C4-2B (cell line): Measurements from ENCODE around the gene DKK3.

Experiments
- CTCF ChIP-seq: fragments of 450-650 bp; conservative IDR thresholded peaks from 2 replicates; pipeline ENCODE4 v1.5.1; 2017; ENCODE audit warnings: mild to moderate bottlenecking
- ZFX ChIP-seq: fragments of 450-650 bp; IDR thresholded peaks from 2 replicates; pipeline ENCODE4 v1.6.1; 2017

DNA sequence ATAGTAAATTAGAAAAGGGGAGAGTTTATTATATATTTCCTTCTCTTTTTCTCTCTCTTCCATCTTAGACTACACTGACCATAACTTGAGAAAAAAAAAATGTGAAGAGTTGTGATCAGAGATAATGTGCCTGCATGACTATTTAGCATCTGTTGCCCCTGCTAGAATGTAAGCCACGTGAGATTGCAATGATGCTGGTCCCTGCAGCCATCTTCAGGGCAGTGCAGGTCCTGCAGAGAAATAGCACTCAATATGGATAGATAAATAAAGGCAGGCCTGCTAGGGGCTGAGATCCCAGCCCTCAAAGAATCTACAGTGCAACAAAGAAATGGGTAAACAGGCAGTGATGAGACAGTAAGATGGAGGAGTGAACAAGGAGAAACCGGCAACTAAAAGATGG is 7.8 kb upstream of the DKK3 start:
- peak; percentile 11; the same call in 1 of the 2 replicates for TF ChIP-seq CTCF
- no peak for TF ChIP-seq ZFX
